Measurements from ENCODE around the gene YJEFN3.

The YJEFN3 gene

DNA sequence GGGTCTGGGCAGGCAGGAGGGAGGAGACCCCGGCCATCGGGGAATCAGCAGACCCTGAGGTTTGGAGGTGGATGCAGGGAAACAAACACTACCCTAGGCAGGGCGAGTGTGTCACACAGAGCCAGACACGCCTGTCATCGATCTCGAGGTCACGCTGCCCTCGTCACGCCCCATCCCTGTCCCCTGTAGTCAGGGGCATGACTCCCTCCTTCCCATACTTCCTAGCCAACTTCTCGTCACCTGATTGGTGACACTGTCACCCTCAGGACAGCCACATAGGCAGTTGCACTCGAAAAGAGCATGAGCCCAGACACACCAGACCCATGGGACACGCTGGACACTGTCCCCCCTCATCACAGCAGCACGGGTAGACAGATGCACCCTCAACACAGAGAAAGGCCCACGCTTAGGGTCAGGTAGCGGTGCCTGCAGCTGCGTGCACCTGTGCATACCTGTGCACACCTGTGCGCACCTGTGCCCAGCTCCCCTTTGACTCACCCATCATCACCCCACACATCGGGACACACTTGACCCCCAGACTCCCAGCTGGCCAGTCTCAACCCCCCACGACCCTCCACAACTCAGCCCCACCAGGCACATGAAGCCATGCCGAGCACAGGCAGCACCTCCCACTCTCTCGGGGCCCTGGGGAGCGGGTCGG is 21.2 kb downstream of the YJEFN3 start:
- Mint-ChIP-seq H3K27ac (no peak overlapping the region), H3K4me1 (peaks cover 9% of the 10 kb centered on the region), H3K27me3 (peaks cover 22% of the 10 kb centered on the region), H3K9me3 (no peaks in the 10 kb centered on the region), H3K36me3 (no peaks in the 10 kb centered on the region), H3K4me3 (no peak overlapping the region)
- ATAC-seq: no peak

DNA sequence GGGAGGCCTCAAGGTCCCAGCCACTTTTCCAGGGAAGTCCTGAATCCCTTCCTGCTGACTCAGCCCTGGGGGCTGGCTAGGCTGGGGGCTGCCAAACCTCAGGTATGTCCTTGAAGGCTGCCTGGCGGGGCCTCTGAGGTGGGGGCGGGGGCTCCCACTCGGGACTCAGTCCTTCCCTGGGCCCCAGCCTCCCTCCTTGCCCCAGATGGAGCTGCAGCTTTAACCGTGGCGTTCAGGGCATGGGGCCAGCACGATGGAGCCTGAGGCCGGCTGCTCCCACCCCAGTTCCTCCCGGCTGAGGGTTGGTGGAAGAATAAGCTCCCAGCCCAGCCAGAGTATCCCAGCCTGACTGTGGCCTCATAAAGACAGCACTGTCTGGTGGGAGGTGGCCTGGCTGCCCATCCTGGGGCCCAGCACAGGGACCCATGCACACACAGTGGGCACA is 21.8 kb downstream of the YJEFN3 start:
- H3K27ac Mint-ChIP-seq: no peak overlapping the region

DNA sequence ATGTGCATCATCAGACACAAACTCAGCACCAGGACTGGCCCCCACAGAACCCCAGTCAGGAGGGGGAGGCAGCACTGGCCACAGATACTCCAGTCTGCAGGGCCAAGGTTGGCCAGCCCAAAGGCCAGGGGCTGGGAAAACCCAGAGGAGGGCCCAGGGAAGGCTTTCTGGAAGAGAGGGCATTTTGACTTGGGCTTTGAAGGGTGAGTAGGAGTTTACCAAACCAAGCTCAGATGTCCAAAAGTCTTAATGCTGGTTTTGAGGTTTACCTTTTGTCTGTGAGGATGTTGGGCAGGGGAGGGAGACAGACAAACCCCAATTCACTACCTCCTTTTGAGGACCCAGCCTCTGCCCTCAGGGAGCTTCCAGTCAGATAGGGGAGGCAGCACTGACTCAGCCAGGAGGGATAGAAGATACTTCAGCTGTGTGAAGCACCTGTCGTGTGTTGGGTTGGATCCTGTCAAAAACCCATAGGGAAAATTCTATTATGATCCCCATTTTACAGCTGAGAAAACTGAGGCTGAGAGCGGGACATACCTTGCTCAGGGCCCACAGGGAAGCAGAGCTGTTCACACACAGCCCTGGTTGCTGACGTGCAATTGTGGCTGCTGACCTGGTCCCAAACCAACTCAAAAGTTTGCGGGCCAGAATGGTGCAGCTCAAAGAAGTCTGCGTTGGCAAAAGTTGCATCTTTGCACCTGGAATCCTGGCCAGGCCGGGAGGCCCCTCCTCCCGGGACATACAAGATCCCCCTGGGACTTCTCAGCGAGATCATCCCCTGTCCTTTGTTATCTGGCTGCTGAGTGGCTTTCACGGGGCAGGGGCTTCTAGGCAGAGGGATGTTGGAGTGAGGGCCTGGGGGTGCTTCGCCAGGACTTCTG is 22.5 kb downstream of the YJEFN3 start:
- no peaks in the 10 kb centered on the region for H3K9me3 Mint-ChIP-seq
- H3K4me3 Mint-ChIP-seq: no peak overlapping the region
- H3K4me1 Mint-ChIP-seq: peaks cover 9% of the 10 kb centered on the region
- ATAC-seq: no peak
- no peaks in the 10 kb centered on the region for H3K36me3 Mint-ChIP-seq
- peaks cover 22% of the 10 kb centered on the region for H3K27me3 Mint-ChIP-seq
- H3K27ac Mint-ChIP-seq: no peak overlapping the region

More for the DNA sequence above, 21.8 kb downstream of the YJEFN3 start:
- no peak for ATAC-seq
- Mint-ChIP-seq H3K27me3 (peaks cover 22% of the 10 kb centered on the region), H3K36me3 (no peaks in the 10 kb centered on the region), H3K4me3 (no peak overlapping the region), H3K4me1 (peaks cover 9% of the 10 kb centered on the region), H3K9me3 (no peaks in the 10 kb centered on the region)

DNA sequence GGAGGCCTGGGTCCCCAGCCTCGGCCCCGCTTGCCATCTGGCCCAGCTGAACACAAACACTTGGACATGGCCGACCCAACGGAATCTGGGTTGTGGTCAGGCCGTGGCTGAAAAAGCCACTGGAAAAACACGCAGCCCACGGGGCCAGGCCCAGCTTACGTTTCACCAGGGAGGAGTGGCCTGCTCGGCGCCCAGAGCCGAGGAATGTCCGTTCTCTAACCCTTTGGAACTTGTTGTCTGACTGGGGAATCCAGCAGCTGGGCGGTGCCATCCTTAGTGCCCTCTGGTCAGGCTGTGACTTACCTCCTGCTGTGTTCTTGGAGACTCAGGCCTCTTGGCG is 23.1 kb downstream of the YJEFN3 start:
- Mint-ChIP-seq H3K4me1 (peaks cover 9% of the 10 kb centered on the region), H3K9me3 (no peaks in the 10 kb centered on the region), H3K4me3 (no peak overlapping the region), H3K27me3 (peaks cover 22% of the 10 kb centered on the region), H3K36me3 (no peaks in the 10 kb centered on the region), H3K27ac (no peak overlapping the region)
- no peak for ATAC-seq

DNA sequence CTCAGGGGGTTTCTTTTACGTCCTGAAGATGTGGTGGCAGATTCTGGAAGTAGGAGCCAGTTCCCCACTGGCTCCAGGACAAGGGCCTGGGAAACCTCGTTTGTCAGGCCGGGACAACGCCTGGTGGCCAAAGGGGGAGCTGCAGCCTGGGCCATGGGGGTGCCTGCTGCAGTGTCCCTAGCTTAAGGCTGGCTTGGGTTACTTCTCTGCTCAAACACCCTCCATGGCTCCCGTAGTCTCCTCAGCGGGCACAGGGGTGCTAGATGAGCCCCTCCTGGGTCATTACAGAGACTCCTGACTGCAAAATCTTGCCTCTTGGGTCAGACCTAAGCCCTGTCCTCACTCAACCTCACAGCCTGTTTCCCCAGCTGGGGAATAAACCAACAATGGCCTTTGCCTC is 24.1 kb downstream of the YJEFN3 start:
- no peak overlapping the region for H3K27ac Mint-ChIP-seq
- no peak for ATAC-seq
- H3K27me3 Mint-ChIP-seq: peaks cover 22% of the 10 kb centered on the region
- no peaks in the 10 kb centered on the region for H3K36me3 Mint-ChIP-seq
- H3K4me3 Mint-ChIP-seq: no peak overlapping the region
- H3K4me1 Mint-ChIP-seq: peaks cover 9% of the 10 kb centered on the region
- no peaks in the 10 kb centered on the region for H3K9me3 Mint-ChIP-seq

DNA sequence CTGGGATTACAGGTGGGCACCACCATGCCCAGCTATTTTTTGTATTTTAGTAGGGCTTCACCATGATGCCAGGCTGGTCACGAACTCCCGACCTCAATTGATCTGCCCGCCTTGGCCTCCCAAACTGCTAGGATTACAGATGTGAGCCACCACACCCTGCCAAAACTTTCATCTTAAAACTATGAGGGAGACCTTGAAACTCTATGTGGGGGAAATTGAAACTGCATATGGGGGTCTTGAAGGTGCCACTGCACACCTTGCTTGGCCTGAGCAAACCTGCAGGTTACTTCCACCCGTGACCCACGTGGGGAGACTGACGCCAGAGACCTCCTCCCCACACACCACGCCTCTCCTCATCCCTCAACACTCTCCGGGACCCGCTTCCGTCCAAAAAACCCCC is 25.0 kb downstream of the YJEFN3 start:
- Mint-ChIP-seq H3K36me3 (peaks cover 3% of the 10 kb centered on the region), H3K4me3 (no peak overlapping the region), H3K27ac (no peak overlapping the region), H3K9me3 (no peaks in the 10 kb centered on the region), H3K4me1 (peaks cover 16% of the 10 kb centered on the region), H3K27me3 (peaks cover 17% of the 10 kb centered on the region)
- no peak for ATAC-seq

DNA sequence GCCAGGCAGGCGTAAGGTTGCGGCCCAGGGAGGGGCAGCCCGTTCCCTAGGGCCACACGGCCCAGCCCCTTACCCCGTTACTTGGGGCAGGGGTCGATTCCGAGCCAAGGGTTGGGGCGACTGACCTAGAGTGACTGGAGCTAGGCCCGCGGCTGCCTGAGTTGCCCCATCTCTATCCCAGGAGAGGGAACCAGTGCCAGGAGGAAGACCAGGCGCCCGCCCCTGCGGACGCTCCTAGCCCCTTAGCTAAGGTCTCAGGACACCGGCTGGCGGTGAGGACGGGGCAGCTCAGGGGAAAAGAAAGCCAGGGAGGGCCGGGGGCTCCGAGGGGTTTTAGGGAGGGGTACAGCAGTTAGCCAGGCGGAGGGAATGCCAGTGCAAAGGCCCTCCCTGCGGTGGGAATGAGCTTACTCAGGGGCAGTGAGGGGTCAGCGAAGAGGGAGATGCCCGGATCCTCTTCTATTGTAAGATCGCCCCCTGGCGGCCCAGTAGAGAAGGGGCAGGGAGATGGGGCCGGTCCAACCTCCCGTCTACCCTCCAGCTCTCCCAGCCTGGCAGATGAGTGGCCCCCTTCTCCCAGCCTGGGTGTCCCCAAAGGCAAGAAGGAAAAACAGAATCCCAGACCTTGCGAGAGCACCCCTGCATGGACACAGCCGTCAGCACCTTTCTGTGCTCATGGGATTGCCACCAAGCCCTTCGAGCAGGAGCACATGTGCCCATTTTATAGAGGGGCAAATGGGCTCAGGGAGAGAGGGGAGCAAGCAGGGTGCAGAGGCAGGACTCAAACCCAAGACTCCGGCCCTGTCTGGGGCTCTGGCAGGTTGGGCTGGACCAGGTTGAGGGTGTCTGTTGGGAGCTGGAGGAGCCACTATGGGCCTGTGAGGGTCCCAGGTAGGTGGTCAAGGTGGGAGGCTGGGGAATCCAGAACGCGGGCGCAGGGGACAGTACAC is 25.6 kb downstream of the YJEFN3 start:
- H3K4me3 Mint-ChIP-seq: no peak overlapping the region
- H3K27ac Mint-ChIP-seq: no peak overlapping the region
- ATAC-seq: no peak

DNA sequence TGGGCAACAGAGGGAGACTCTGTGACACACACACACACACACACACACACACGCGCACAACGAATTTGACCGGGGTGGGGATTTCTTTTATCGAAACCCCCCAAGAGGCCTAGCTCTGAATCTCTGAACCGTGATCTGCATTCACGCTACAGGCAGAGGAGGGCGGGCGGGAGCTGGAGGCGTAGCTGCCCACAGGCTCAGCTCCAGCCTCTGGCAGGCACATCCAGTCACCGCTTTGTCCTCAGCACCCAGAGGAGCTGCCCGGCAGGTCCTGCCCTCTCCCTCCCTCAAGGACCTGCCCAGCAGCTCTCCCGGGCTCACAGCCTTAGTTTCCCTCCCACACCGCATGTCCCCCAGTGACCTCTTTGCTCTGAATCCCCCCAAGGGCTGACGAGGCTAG is 29.3 kb downstream of the YJEFN3 start:
- Mint-ChIP-seq H3K27me3 (no peaks in the 10 kb centered on the region), H3K36me3 (peaks cover 43% of the 10 kb centered on the region), H3K4me3 (no peak overlapping the region), H3K27ac (peak overlapping the region; percentile 45), H3K9me3 (no peaks in the 10 kb centered on the region), H3K4me1 (peaks cover 21% of the 10 kb centered on the region)
- ATAC-seq: peak; percentile 34

More for the DNA sequence above, 25.6 kb downstream of the YJEFN3 start:
- Mint-ChIP-seq H3K4me1 (peaks cover 21% of the 10 kb centered on the region), H3K27me3 (peaks cover 10% of the 10 kb centered on the region), H3K36me3 (peaks cover 10% of the 10 kb centered on the region), H3K9me3 (no peaks in the 10 kb centered on the region)

DNA sequence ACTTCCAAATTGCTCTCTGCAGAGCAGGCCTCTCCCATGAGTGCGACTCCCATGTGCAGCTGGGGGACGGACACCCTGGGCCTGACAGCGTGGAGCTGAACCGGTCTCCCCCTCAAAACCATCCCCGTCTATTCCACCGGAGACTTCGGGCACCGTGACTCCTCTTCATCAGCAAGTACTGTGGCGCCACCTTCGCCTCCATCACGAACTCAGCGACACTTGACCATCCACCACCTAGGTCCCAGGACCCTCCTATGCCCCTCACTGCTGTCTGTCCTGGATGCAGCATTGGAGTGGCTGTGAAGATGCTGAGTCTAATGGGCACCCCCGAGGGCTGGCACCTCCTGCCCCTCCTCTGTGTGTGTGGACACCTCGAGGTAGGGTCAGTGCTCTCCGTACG is 29.9 kb downstream of the YJEFN3 start:
- Mint-ChIP-seq H3K4me1 (peaks cover 21% of the 10 kb centered on the region), H3K27me3 (no peaks in the 10 kb centered on the region), H3K36me3 (peaks cover 49% of the 10 kb centered on the region), H3K9me3 (no peaks in the 10 kb centered on the region), H3K27ac (peak overlapping the region; percentile 45), H3K4me3 (no peak overlapping the region)
- no peak for ATAC-seq

DNA sequence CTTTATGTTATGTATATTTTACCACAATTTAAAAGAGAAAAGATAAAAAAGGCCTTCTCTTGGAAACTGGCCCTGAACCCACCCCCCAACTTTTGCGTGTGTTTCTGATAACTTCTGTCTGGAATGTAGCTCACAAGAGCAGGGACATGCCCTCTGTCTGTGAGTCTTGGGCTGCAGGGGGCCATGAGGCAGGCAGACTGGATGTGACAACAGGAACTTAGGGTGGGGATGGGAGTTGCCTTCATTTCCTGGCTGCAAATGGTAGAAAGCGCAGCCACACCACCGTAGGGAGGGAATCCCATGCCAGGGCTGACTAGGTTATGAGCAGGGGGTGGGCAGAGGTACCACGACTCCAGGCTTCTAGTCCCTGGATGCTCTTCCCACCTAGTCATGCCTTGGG is 31.2 kb downstream of the YJEFN3 start:
- H3K4me3 Mint-ChIP-seq: no peak overlapping the region
- H3K36me3 Mint-ChIP-seq: peaks cover 61% of the 10 kb centered on the region
- peaks cover 12% of the 10 kb centered on the region for H3K4me1 Mint-ChIP-seq
- H3K9me3 Mint-ChIP-seq: no peaks in the 10 kb centered on the region
- H3K27ac Mint-ChIP-seq: no peak overlapping the region
- no peak for ATAC-seq
- H3K27me3 Mint-ChIP-seq: no peaks in the 10 kb centered on the region

DNA sequence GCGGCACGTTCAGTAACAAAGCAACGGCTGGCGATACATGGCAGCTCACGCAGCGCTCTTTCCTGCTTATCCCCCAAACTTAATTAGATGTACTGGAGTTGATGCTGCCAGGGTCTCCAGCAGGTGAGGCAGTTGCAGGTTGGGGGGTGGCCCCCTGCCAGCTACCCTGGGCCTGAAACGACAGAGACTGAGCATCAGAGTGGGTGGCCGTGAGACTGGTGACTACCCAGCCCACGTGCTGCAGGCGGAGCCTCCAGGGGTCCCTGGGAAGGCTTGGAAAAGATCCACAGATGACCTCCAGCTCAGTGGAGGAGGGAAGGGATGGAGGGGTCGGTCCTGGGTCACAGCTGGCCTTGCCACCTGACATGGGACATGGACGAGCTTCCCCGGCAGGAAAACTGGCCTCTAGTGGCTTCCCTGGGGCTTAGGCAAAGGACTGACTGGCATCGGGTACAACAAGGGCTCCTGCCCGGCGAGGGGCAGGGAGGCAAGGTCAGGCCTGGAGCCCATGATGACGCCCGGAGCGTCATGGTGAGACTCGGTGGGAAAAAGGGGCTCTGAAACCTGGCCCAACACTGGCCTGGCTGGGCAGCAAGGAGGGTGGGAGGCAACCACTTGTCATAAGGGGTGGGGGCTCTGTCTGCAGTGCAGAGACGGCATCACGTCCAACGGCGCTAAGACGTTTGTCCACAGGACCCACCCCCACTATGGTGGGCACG is 33.4 kb downstream of the YJEFN3 start:
- no peak for ATAC-seq
- Mint-ChIP-seq H3K27me3 (no peaks in the 10 kb centered on the region), H3K27ac (no peak overlapping the region), H3K4me3 (no peak overlapping the region), H3K9me3 (no peaks in the 10 kb centered on the region), H3K4me1 (peaks cover 12% of the 10 kb centered on the region), H3K36me3 (peaks cover 66% of the 10 kb centered on the region)

DNA sequence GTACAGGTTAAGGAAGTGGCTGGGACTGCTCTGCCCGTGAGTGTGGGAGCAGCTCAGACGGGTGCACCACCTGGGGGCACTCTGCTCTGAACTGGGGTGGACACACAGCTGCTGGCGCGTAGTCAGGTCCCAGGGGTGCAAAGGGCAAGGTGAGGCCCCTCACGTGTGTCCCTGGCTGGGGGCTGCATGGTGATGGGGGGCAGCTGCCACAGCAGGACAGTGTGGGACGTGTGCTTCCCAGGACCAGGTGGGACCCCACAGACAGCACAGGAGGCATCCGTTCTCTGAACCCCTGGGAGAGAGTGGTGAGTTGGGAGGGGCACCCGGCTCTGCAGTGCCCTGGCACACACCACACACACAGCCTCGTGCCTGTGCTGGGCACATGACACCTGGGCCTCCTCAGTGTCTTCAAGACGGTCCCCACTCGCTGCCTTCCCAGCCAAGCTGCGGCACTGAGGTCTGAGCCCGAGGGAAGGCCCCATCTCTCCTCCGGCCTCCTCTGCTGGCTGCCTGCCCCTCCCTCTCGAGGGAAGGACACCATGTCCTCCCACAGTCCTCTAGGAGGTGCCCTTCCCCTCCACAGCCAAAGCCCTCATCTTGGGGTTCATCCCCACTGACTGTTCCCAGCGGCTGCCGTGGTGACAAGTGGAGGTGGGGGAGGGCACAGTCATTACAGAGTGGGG is 34.1 kb downstream of the YJEFN3 start:
- peak; percentile 17 for ATAC-seq
- H3K27me3 Mint-ChIP-seq: no peaks in the 10 kb centered on the region
- peaks cover 70% of the 10 kb centered on the region for H3K36me3 Mint-ChIP-seq
- H3K4me1 Mint-ChIP-seq: peaks cover 12% of the 10 kb centered on the region
- no peak overlapping the region for H3K27ac Mint-ChIP-seq
- H3K9me3 Mint-ChIP-seq: no peaks in the 10 kb centered on the region
- H3K4me3 Mint-ChIP-seq: no peak overlapping the region

DNA sequence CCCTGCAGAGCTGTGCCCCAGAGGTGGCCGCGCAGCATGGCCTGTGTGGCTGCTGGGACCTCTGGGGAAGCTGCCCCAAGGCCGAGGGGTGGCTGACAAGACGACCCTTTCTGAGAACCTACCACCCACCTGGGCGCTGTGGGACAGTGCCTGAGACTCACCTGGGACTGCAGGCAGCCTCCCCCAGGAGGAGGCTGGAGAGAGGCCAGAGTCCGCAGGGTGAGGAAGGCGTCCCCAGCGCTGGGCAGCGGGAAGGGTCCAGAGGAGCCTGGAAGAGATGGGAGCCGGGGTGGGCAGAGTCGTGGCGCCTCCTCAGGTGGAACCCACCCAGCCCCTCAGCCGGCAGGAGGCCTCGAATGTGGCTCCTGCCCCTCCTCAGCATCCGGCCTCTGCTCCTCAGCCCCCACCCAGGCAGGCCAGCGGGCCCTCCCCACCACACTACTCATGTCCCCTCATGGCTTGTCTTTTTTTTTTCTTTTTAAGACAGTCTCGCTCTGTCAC is 34.7 kb downstream of the YJEFN3 start:
- Mint-ChIP-seq H3K27me3 (no peaks in the 10 kb centered on the region), H3K9me3 (no peaks in the 10 kb centered on the region), H3K4me1 (peaks cover 8% of the 10 kb centered on the region), H3K27ac (no peak overlapping the region), H3K36me3 (peaks cover 73% of the 10 kb centered on the region), H3K4me3 (no peak overlapping the region)
- no peak for ATAC-seq

DNA sequence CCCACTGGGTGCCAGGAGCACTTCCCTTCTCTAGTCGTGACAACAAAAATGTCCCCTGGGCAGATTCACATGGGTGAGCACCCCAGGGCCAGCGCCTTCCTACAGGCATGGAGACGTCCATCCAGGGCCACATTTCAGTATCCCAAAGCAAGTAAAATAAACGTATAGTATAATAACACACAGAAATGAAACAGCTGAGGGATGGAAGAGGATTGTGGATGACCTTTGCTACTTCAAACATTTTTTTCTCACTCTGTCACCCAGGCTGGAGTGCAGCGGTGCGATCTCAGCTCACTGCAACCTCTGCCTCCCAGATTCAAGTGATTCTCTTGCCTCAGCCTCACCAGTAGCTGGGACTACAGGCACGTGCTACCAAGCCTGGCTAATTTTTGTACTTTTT is 37.6 kb downstream of the YJEFN3 start:
- H3K4me1 Mint-ChIP-seq: no peaks in the 10 kb centered on the region
- H3K4me3 Mint-ChIP-seq: no peak overlapping the region
- no peak overlapping the region for H3K27ac Mint-ChIP-seq
- peaks cover 76% of the 10 kb centered on the region for H3K36me3 Mint-ChIP-seq
- no peaks in the 10 kb centered on the region for H3K27me3 Mint-ChIP-seq
- ATAC-seq: no peak
- no peaks in the 10 kb centered on the region for H3K9me3 Mint-ChIP-seq
